NCI-H1694 treated with DMSO at 0.1 percent for 48 hours (cell line): ENCODE measurements around the gene WNT6.

Experiments used
- DNase-seq: peaks from one replicate; lab custom pipeline; 2025; lab: John Stamatoyannopoulos, UW

The WNT6 gene

GRCh38 chr2:218857371-218858137, 2.1 kb upstream of the WNT6 start:
- no peak for DNase-seq

- DNase-seq: no peak
Measured at GRCh38 chr2:218858138-218858445, 1.5 kb upstream of the WNT6 start.

GRCh38 chr2:218858671-218859555, 692 bp upstream of the WNT6 start:
- no peak for DNase-seq

- DNase-seq: no peak
Measured at GRCh38 chr2:218859988-218860831, 605 bp downstream of the WNT6 start.

DNA sequence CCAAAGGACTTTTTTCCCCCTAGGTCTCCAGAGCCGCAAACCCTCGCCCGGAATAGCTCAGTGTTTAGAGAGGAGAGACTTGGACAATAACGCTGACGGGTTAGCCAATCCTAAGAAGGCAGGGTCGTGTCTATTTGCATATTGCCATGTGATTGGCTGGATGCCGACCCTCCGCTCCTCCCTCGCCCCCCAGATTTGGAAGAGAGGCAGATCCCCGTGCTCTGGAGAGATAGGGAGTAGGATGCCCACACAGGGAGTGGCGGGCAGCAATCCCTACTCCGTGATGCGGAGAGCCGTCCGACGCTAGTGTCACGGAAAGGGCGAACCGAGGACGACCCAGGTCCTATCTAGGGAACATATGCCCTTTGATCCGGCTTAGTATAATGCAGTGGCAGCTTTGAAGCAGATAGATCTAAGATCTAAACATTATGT, 1.4 kb downstream of the WNT6 start:
- DNase-seq: peak; percentile 97

GRCh38 chr2:218861645-218862318, 2.2 kb downstream of the WNT6 start:
- DNase-seq: no peak

GRCh38 chr2:218863021-218863520, 3.5 kb downstream of the WNT6 start:
- no peak for DNase-seq

- DNase-seq: no peak
Measured at GRCh38 chr2:218865396-218865795, 5.8 kb downstream of the WNT6 start.

- no peak for DNase-seq
Measured at GRCh38 chr2:218865999-218866398, 6.4 kb downstream of the WNT6 start.

- no peak for DNase-seq
Measured at GRCh38 chr2:218867900-218868299, 8.3 kb downstream of the WNT6 start.

DNA sequence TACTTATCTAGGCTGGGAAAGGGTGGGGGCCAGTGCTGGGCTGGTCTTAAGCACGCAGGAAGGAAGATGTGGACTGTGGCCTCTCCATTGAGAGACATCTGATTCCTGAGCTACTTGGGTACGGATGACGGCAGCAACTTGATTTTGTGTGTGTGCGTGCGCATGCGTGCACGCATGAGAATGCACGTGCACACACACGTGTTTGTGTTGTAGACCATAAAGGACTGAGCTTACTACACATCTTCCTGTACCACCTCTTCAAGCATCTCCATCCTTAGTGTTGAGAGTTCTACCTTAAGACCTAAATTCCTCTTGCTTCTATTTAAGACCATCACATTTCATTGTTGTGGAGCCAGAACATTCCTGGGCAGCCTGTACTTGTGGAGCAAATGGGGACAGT, 9.5 kb downstream of the WNT6 start:
- no peak for DNase-seq

- no peak for DNase-seq
Measured at GRCh38 chr2:218870984-218871344, 11.4 kb downstream of the WNT6 start.

DNA sequence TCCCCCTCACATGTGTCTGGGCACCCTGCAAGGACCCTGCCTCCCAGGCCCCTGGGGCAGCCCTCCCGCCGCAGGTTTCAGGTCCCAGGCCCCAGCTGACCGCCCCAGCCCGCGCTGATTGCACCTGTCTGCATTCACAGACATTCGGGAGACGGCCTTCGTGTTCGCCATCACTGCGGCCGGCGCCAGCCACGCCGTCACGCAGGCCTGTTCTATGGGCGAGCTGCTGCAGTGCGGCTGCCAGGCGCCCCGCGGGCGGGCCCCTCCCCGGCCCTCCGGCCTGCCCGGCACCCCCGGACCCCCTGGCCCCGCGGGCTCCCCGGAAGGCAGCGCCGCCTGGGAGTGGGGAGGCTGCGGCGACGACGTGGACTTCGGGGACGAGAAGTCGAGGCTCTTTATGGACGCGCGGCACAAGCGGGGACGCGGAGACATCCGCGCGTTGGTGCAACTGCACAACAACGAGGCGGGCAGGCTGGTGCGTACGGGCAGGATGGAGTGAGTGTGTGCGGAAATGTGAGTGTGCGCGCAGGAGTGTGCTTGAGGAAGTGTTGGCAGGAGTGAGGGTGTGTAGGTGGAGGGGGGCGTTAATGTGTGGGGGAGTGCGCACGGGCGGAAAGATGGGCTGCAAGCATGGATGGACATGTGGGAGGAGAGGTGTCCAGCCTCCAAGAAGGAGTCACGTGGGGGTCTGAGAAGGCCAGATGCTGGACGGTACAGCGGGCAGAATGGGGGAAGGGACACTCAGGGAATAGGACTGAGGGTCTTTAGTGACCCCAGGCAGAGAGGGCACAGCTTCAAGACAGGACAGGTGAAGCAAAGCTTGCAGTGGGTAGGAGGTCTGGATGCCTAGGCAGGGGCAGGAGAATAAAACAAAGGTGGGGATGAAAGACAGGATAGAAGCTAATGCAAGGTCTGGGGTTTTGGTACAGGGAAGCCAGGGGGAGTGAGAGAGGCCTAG, 12.0 kb downstream of the WNT6 start:
- no peak for DNase-seq

GRCh38 chr2:218872645-218873358, 13.2 kb downstream of the WNT6 start:
- DNase-seq: no peak

- no peak for DNase-seq
Measured at GRCh38 chr2:218873359-218874194, 14.0 kb downstream of the WNT6 start.

DNA sequence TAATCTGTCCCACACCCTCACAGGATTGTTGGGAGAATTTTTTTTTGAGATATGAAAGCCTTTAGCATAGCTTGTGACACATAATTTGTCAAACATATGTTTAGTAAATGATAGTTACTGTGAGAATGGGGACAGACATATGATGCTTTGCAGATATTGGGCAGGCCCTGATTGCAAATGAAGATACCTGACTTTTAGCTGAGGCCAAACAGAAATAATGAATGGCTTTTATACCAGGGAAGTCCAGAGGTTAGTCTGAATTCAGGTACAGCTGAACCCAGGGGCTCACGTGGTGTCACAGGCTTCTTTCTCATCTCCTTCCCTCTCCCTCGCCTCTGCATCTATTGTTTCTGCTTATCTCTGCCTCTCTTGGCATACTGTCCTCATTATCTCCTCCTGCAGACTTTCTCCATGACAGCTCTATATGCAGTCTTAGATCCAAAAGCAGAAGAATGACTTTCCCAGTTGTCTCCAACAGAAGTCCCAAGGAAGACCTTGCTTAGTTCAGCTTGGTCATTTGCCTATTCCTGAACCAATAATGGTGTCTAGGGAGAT, 16.2 kb downstream of the WNT6 start:
- no peak for DNase-seq

- DNase-seq: peak; percentile 84
Measured at GRCh38 chr2:218876562-218877219, 17.1 kb downstream of the WNT6 start.

GRCh38 chr2:218877331-218877730, 17.7 kb downstream of the WNT6 start:
- DNase-seq: no peak
